Right lung (tissue), 5 donors: ENCODE results near the gene ZFAND2A. TPM values are rescaled to one million over a fixed set of nuclear protein-coding genes. Genes with fewer than 3 reads are reported as not detected.

ENCODE experiments used
- DNase-seq, 2 donors: peaks; one replicate each; pipeline ENCODE4 v3.0.0-alpha.2; 2013
- polyA plus RNA-seq, 5 donors: library from polyadenylated mRNA; unstranded; fragments of 120-200 nt; gene quantifications; one replicate each; pipeline versions ENCODE4 v1.2.1 to v1.2.3, GENCODE V29; 2013; ENCODE audit warnings: inconsistent platforms in 1 of 5, low replicate concordance in 1 of 5; ENCODE audit not compliant: insufficient read length in 5 of 5, insufficient read depth in 1 of 5

The ZFAND2A gene
- polyA plus RNA-seq, 5 donors = 18.0 to 28.5 (median 21.9) TPM

DNA sequence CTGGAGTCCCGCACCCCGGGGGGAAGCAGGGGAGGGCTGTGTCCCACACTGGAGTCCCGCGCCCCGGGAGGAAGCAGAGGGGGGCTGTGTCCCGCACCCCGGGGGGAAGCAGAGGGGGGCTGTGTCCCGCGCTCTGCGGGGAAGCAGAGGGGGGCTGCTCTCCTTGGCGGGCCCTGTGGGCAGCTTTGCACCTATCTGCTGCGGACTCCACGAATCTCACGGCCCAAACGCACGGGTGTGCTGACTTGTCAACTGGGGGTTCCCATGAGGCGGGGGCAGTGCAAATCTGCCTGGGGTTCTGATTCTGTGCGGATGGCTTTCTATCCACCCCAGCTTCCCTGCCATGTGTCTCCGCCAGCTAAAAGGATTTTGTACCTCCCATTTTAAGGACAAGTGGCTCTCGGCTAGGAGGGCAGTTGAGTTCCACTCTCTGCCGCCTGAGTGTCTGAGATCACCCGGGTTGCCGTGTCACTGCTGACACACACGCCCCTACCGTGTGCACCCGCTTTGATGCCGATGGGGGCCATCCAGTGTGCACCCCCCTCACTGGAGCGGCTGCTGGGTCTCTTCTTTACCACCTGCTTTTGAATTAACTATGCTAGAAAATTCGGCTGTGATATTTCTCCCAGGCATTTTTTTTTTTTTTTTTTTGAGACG, 51.6 kb downstream of the ZFAND2A start:
- DNase-seq = no peak

DNA sequence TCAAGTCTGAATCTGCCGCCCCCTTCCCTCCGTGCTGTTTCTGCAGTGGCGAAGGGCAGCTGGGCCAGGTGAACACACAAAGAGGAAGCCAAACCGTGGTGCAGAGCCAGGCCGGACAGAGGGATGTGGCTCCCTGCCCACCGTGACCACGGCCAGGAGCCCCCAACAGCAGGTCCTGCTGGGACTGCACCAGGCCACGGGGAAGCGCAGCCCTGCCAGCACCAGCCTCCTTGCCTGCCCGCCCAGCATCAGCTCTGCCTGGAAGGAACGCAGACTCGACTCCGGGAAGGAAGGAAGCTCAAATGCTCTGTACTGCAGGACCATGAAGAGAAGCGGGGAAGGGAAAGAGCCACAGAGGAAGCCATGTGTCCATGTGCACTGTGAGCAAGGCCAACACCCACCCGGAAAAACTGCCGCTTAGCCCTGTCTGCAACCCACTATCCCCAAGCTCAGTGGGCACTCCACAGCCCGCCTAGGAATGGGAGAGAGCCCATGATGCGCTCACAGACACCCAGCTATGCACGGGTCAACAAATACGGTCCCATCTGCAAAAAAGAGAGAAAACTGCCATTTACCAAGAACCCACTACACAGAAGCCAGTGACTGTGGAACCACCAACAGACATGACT, 53.1 kb downstream of the ZFAND2A start:
- no peak for DNase-seq

- no peak for DNase-seq
These were observed 53.8 kb downstream of the ZFAND2A start for GRCh38 chr7:1106063-1106792.

GRCh38 chr7:1105189-1105588, 54.8 kb downstream of the ZFAND2A start:
- no peak for DNase-seq

GRCh38 chr7:1104516-1105179, 55.3 kb downstream of the ZFAND2A start:
- no peak for DNase-seq

- DNase-seq = no peak
These were observed 56.0 kb downstream of the ZFAND2A start for GRCh38 chr7:1103789-1104515.

GRCh38 chr7:1103009-1103788, 56.8 kb downstream of the ZFAND2A start:
- no peak for DNase-seq

Other genes with a start within 250 kb of the ZFAND2A start
- 10 to 100 TPM in 1 of 5 donors, 1 to 10 TPM in 4; 4.5 to 10.6 (median 8.1) TPM for gene ADAP1, start 205.5 kb downstream of the ZFAND2A start, polyA plus RNA-seq
- 10 to 100 TPM; 12.6 to 17.5 (median 14.7) TPM for gene COX19, start 184.6 kb downstream of the ZFAND2A start, polyA plus RNA-seq
- 10 to 100 TPM in 2 of 5 donors, 1 to 10 TPM in 3; 5.4 to 21.2 (median 9.5) TPM for gene CYP2W1, start 177.0 kb downstream of the ZFAND2A start, polyA plus RNA-seq
- gene GPR146, start 115.7 kb downstream of the ZFAND2A start, polyA plus RNA-seq = 10 to 100 TPM in 1 of 5 donors, 1 to 10 TPM in 4; 4.6 to 10.8 (median 7.0) TPM
- gene GPER1, start 72.1 kb downstream of the ZFAND2A start, polyA plus RNA-seq = 1 to 10 TPM; 3.9 to 9.6 (median 5.8) TPM
- not detected for gene UNCX, start 72.7 kb upstream of the ZFAND2A start, polyA plus RNA-seq